Common myeloid progenitor, CD34-positive (primary cell): ENCODE measurements around the gene C1orf210.

Source experiments
- CTCF ChIA-PET: fragments of 350-600 bp; sonication (Branson Sonifier 250); formaldehyde crosslinking; loops from one replicate; lab custom pipeline; 2021; ENCODE audit warnings: antibody characterized with exemption; lab: Charles Lee
- POLR2A ChIA-PET: fragments of 350-600 bp; sonication (Branson Sonifier 250); formaldehyde crosslinking; loops from one replicate; lab custom pipeline; 2021; ENCODE audit warnings: antibody characterized with exemption; lab: Charles Lee
- DNase-seq, 3 donors: peaks; one replicate each; pipeline versions ENCODE4 v3.0.0 to v3.0.0-alpha.2; 2013
- H3K27ac ChIP-seq, 2 experiments: 1 replicate in 1 of 2; 2 replicates in 1 of 2; pipeline ENCODE4 v1.7.0; 2013; ENCODE audit warnings: inconsistent platforms in 2 of 2, low read length in 2 of 2, mild to moderate bottlenecking in 2 of 2, low read depth in 1 of 2, moderate library complexity in 1 of 2; ENCODE audit not compliant: severe bottlenecking in 2 of 2, insufficient read depth in 1 of 2, poor library complexity in 1 of 2
- H3K27me3 ChIP-seq, 5 experiments: replicated peaks in 2 of 5; 1 replicate in 3 of 5; 2 replicates in 2 of 5; pipeline versions ENCODE4 v1.6.1 to v1.7.0; 2013; ENCODE audit warnings: low read length in 4 of 5, mild to moderate bottlenecking in 2 of 5, moderate library complexity in 2 of 5, inconsistent platforms in 1 of 5; ENCODE audit not compliant: insufficient read depth in 5 of 5, control insufficient read depth in 4 of 5
- H3K36me3 ChIP-seq, 4 experiments: 1 replicate in 2 of 4; 2 replicates in 2 of 4; pipeline versions ENCODE4 v1.6.1 to v1.7.0; 2013; ENCODE audit warnings: low read length in 3 of 4, control low read depth in 1 of 4, mild to moderate bottlenecking in 1 of 4; ENCODE audit not compliant: control insufficient read depth in 4 of 4, insufficient read depth in 4 of 4
- H3K4me1 ChIP-seq, 4 experiments: 1 replicate in 3 of 4; 2 replicates in 1 of 4; pipeline versions ENCODE4 v1.6.1 to v1.7.1; 2013; ENCODE audit warnings: low read length in 3 of 4, mild to moderate bottlenecking in 3 of 4, control low read depth in 1 of 4, inconsistent platforms in 1 of 4, moderate library complexity in 1 of 4; ENCODE audit not compliant: control insufficient read depth in 4 of 4, insufficient read depth in 4 of 4; ENCODE audit errors: control extremely low read depth in 1 of 4
- H3K4me3 ChIP-seq, 7 experiments: 1 replicate in 4 of 7; 2 replicates in 3 of 7; pipeline versions ENCODE4 v1.5.1 to v1.7.0; 2013; ENCODE audit warnings: mild to moderate bottlenecking in 7 of 7, low read length in 6 of 7, moderate library complexity in 6 of 7, inconsistent platforms in 2 of 7, low read depth in 2 of 7, control low read depth in 1 of 7; ENCODE audit not compliant: insufficient read depth in 4 of 7, control insufficient read depth in 1 of 7; ENCODE audit errors: extremely low read depth in 1 of 7
- H3K9me3 ChIP-seq, 5 experiments: 1 replicate in 4 of 5; 2 replicates in 1 of 5; pipeline versions ENCODE4 v1.6.1 to v1.7.1; 2013; ENCODE audit warnings: low read length in 4 of 5, mild to moderate bottlenecking in 2 of 5, inconsistent platforms in 1 of 5, low read depth in 1 of 5, moderate library complexity in 1 of 5; ENCODE audit not compliant: control insufficient read depth in 4 of 5, insufficient read depth in 2 of 5; ENCODE audit errors: control extremely low read depth in 1 of 5
- WGBS: methylation state at CpG from one replicate; pipeline ENCODE4 v1.1.5; 2013; ENCODE audit not compliant: insufficient coverage; 5-methylcytosine and 5-hydroxymethylcytosine counted together

Gene C1orf210

GRCh38 chr1:43316738-43317520, 31.5 kb upstream of the C1orf210 start:
- no peak for DNase-seq
- Histone ChIP-seq H3K4me3 (no peak overlapping the region), H3K36me3 (peaks cover 3 to 69% (median 37%) of the 10 kb centered on the region in 4 experiments), H3K27me3 (no peaks in the 10 kb centered on the region), H3K27ac (no peak overlapping the region), H3K4me1 (no peaks in the 10 kb centered on the region), H3K9me3 (no peaks in the 10 kb centered on the region)
- ChIA-PET CTCF (interaction anchor here (1.0 to 1.6 kb wide), 2 partner anchors 13 to 40 kb away, joined by 3 to 5 read pairs; no protein-coding TSS in a partner anchor), POLR2A (no interaction called here)
- 96% methylated on average over 14 of the region's 16 CpGs for WGBS

DNA sequence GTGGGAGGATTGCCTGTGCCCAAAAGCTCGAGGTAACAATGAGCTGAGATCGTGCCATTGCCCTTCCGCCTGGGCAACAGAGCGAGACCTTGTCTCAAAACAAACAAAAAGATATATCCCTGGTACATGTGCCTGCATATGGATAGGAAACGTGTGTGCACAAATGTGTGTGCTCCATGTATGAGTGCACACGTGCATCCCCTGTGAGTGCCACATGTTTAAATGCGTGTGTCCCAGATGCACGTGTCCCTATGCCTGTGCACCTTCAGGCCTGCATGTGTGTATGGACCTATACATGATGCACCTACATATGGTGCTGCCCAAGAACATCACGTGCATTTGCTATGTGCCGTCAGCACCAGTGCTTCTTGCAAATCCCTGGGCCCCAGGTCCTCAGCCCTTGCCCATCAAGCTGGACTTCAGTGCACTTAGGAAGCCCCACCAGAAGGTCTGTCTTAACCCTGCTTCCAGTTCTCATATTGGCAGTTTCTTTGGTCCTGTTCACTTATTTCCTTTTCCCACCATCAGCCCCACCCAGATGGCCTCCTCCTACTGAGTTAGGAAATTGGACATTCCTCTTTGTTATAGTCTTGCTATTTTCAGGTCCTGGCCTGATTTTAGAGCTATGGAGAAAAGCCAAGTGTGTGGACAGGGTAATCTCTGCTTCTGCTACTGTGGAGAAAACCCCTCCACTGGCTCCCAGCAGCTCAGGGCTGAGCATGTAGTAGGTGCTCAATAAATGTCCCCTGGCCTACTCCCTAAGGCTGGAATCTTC, 30.8 kb upstream of the C1orf210 start:
- POLR2A ChIA-PET: no interaction called here
- Histone ChIP-seq H3K36me3 (peaks cover 3 to 69% (median 37%) of the 10 kb centered on the region in 4 experiments), H3K4me1 (no peaks in the 10 kb centered on the region), H3K27ac (no peak overlapping the region), H3K9me3 (no peaks in the 10 kb centered on the region), H3K4me3 (no peak overlapping the region), H3K27me3 (no peaks in the 10 kb centered on the region)
- no peak for DNase-seq
- 99% methylated on average over 10 of the region's 10 CpGs for WGBS
- CTCF ChIA-PET: interaction anchor here (1.0 to 1.6 kb wide), 2 partner anchors 14 to 41 kb away, joined by 3 to 5 read pairs; no protein-coding TSS in a partner anchor

DNA sequence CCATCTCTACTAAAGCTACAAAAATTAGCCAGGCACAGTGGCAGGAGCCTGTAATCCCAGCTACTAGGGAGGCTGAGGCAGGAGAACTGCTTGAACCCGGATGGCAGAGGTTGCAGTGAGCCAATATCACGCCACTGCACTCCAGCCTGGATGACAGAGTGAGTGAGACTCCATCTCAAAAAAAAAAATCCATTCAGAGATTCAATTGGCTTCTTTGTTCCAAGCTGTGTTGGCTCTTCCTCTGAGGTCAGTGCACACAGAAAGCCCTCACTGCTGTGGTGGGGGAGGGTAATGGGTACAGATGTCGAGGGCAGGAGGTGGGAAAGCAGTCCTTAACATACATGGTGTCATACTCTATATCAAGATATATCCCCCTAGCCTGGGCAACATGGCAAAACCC, 30.1 kb upstream of the C1orf210 start:
- WGBS: 100% methylated on average over 1 of the region's 3 CpGs
- H3K4me3 ChIP-seq: no peak overlapping the region
- ChIA-PET CTCF (interaction anchor here (1.6 kb wide), 1 partner anchor 41 kb away, joined by 3 read pairs; no protein-coding TSS in a partner anchor), POLR2A (no interaction called here)
- H3K36me3 ChIP-seq: peaks cover 4 to 74% (median 39%) of the 10 kb centered on the region in 4 experiments
- H3K9me3 ChIP-seq: no peaks in the 10 kb centered on the region
- H3K27me3 ChIP-seq: no peaks in the 10 kb centered on the region
- H3K4me1 ChIP-seq: no peaks in the 10 kb centered on the region
- no peak for DNase-seq
- no peak overlapping the region for H3K27ac ChIP-seq

DNA sequence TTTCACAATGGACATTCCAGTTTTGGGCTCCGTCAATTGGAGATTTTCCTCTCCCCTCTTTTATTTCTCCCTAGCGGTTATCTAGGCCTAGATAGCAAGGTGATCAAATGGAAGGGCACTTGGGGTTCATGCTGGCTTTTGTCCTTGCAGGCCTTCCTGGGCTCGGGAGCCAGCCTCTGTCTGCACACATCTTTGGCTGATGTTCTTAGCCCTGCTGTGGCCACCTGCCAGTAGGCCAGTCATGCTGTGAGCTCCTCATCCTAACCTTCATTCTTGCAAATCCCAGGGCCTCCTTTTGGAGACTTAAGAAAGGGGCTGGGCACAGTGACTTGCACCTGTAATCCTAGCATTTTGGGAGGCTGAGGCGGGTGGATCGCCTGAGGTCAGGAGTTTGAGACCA, 28.9 kb upstream of the C1orf210 start:
- POLR2A ChIA-PET: no interaction called here

GRCh38 chr1:43313771-43314170, 28.4 kb upstream of the C1orf210 start:
- H3K27me3 ChIP-seq: no peaks in the 10 kb centered on the region
- H3K36me3 ChIP-seq: peaks cover 4 to 71% (median 42%) of the 10 kb centered on the region in 4 experiments
- no peak overlapping the region for H3K4me3 ChIP-seq
- POLR2A ChIA-PET: no interaction called here
- H3K4me1 ChIP-seq: no peaks in the 10 kb centered on the region
- 100% methylated on average over 3 of the region's 10 CpGs for WGBS
- CTCF ChIA-PET: interaction anchor here (1.1 kb wide), 1 partner anchor 10 kb away, joined by 4 read pairs; no protein-coding TSS in a partner anchor
- DNase-seq: no peak
- H3K9me3 ChIP-seq: no peaks in the 10 kb centered on the region
- H3K27ac ChIP-seq: no peak overlapping the region

More for the DNA sequence above, 28.9 kb upstream of the C1orf210 start:
- no peak for DNase-seq
- CTCF ChIA-PET: no interaction called here
- no peak overlapping the region for H3K4me3 ChIP-seq
- no peaks in the 10 kb centered on the region for H3K27me3 ChIP-seq
- no peaks in the 10 kb centered on the region for H3K4me1 ChIP-seq
- no CpG with 5 or more reads among the region's 5 CpGs for WGBS
- H3K9me3 ChIP-seq: no peaks in the 10 kb centered on the region
- peaks cover 4 to 73% (median 42%) of the 10 kb centered on the region in 4 experiments for H3K36me3 ChIP-seq
- H3K27ac ChIP-seq: no peak overlapping the region

DNA sequence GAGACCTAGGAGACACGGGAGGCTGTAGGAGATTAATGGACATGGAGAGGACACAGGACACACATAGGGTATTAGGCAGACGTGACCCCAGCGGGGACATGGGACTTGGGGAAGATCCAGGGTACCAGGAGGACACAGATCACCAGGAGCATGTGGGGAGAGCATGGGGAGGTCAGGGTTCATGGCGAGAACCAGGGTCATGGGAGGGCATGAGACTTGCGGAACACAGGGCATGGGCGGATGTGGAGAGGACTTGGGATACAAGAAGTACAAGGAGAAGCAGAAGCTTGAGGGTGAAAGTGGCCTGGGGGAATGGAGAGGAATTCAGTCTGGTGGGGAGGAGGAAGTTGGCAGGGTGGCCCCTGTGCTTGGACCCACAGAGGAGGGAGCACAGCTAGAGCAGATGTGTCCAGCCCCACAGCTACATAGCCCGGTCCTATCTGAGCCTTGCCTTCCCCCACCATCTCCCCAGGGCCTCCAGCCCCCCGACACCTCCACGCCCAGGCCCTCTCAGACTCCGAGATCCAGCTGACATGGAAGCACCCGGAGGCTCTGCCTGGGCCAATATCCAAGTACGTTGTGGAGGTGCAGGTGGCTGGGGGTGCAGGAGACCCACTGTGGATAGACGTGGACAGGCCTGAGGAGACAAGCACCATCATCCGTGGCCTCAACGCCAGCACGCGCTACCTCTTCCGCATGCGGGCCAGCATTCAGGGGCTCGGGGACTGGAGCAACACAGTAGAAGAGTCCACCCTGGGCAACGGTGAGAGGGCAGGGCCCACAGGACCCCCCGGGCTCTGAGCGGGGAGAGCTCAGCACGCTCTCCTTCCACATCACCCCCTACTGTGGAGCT, 27.5 kb upstream of the C1orf210 start:
- Histone ChIP-seq H3K36me3 (peaks cover 4 to 69% (median 41%) of the 10 kb centered on the region in 4 experiments), H3K4me3 (no peak overlapping the region), H3K27me3 (no peaks in the 10 kb centered on the region), H3K9me3 (no peaks in the 10 kb centered on the region), H3K4me1 (no peaks in the 10 kb centered on the region), H3K27ac (no peak overlapping the region)
- 97% methylated on average over 15 of the region's 24 CpGs for WGBS
- POLR2A ChIA-PET: no interaction called here
- DNase-seq: no peak
- CTCF ChIA-PET: interaction anchor here (1.1 kb wide), 1 partner anchor 9 kb away, joined by 4 read pairs; no protein-coding TSS in a partner anchor
